K562 (cell line): ENCODE measurements around the gene SLPI.

Source experiments
- JUND ChIP-seq, 2 experiments: IDR thresholded peaks; 2 replicates in 1 of 2; 3 replicates in 1 of 2; pipeline ENCODE4 v1.6.1; 2011; ENCODE audit warnings: borderline replicate concordance in 2 of 2, low read depth in 2 of 2, low read length in 2 of 2, improper control_type of control experiment in 1 of 2, missing biosample characterization in 1 of 2, missing genetic modification characterization in 1 of 2, missing genetic modification reagents in 1 of 2
- KLF13 ChIP-seq: fragments of 450-650 bp; IDR thresholded peaks from 2 replicates; pipeline ENCODE4 v1.6.1; 2016; ENCODE audit warnings: missing genetic modification characterization, low read depth, mild to moderate bottlenecking, missing compliant biosample characterization, moderate library complexity, borderline replicate concordance
- NRF1 ChIP-seq, 2 experiments: fragments of 450-650 bp; IDR thresholded peaks in 1 of 2; conservative IDR thresholded peaks in 1 of 2; 2 replicates each; pipeline ENCODE4 v1.6.1; 2014; ENCODE audit warnings: mild to moderate bottlenecking in 2 of 2
- POLR2A ChIP-seq: fragments of 450-650 bp; conservative IDR thresholded peaks from 2 replicates; pipeline ENCODE4 v1.6.1; 2016
- RAD21 ChIP-seq, 2 experiments: fragments of 250-450 bp in 1 of 2; fragments of 450-650 bp in 1 of 2; sonication (Bioruptor Pico) in 1 of 2; formaldehyde crosslinking in 1 of 2; IDR thresholded peaks in 1 of 2; conservative IDR thresholded peaks in 1 of 2; 2 replicates each; pipeline versions ENCODE4 v1.4.0 to v1.8.0; 2020 to 2022; ENCODE audit warnings: mild to moderate bottlenecking in 2 of 2, moderate library complexity in 1 of 2
- REST ChIP-seq, 2 experiments: fragments of 450-650 bp; formaldehyde crosslinking in 1 of 2; IDR thresholded peaks; 2 replicates each; pipeline versions ENCODE4 v1.4.0 to v1.6.1; 2014 to 2020; ENCODE audit warnings: mild to moderate bottlenecking in 2 of 2, borderline replicate concordance in 1 of 2, low read depth in 1 of 2
- ZFX ChIP-seq: sonication (generic); formaldehyde crosslinking; IDR thresholded peaks from 2 replicates; pipeline ENCODE4 v1.8.0; 2022; ENCODE audit warnings: mild to moderate bottlenecking, missing genetic modification reagents, moderate library complexity

GRCh38 chr20:45269754-45270270 is 15.4 kb upstream of the SLPI start:
- TF ChIP-seq RAD21 (CRISPR knock-in tag; conservative IDR thresholded peaks at IDR 0.05 in 1 of 2, IDR thresholded peaks at IDR 0.05 in 1 of 2) (no peak), ZFX (CRISPR knock-in tag) (no peak), JUND (IDR thresholded peaks at IDR 0.05; ENCODE audit: borderline replicate concordance, low read depth, low read length) (no peak), JUND (tag; IDR thresholded peaks at IDR 0.05; ENCODE audit: borderline replicate concordance, low read depth, low read length) (no peak), NRF1 (conservative IDR thresholded peaks at IDR 0.05 in 1 of 2, IDR thresholded peaks at IDR 0.05 in 1 of 2) (no peak), KLF13 (no peak), REST (IDR thresholded peaks at IDR 0.05; ENCODE audit: borderline replicate concordance) (no peak), REST (CRISPR knock-in tag; IDR thresholded peaks at IDR 0.05; ENCODE audit: low read depth) (no peak), POLR2A (no peak)
